BLaER1 treated with 17β-estradiol and CSF1 and Interleukin-3, amounts not matched to agents 10 nM and 100 nM (cell line): Measurements from ENCODE around the gene AP1S1.
A peak's percentile ranks its signal among the peaks of the same experiment; 100 is the strongest.
"Not testable (repeated sequence)": the region's sequence is repeated elsewhere in the genome, so short reads cannot be mapped to it uniquely, and the experiment has no call there.

Experiments
- H3K27ac ChIP-seq, 11 experiments: shearing (Covaris generic); formaldehyde crosslinking; 2 replicates each; pipeline ENCODE4 v1.8.1; 2022
- H3K27me3 ChIP-seq, 11 experiments: shearing (Covaris generic); formaldehyde crosslinking; 2 replicates each; pipeline ENCODE4 v1.8.1; 2022
- H3K36me3 ChIP-seq, 11 experiments: shearing (Covaris generic); formaldehyde crosslinking; 2 replicates each; pipeline ENCODE4 v1.8.1; 2022
- H3K4me1 ChIP-seq, 10 experiments: shearing (Covaris generic); formaldehyde crosslinking; 2 replicates each; pipeline ENCODE4 v1.8.1; 2022
- H3K4me2 ChIP-seq, 11 experiments: shearing (Covaris generic); formaldehyde crosslinking; 2 replicates each; pipeline ENCODE4 v1.8.1; 2022
- H3K4me3 ChIP-seq, 10 experiments: shearing (Covaris generic); formaldehyde crosslinking; 2 replicates each; pipeline ENCODE4 v1.8.1; 2022
- H3K9ac ChIP-seq, 11 experiments: shearing (Covaris generic); formaldehyde crosslinking; 2 replicates each; pipeline ENCODE4 v1.8.1; 2022
- H3K9me3 ChIP-seq, 11 experiments: shearing (Covaris generic); formaldehyde crosslinking; replicated peaks in 1 of 11; 2 replicates each; pipeline ENCODE4 v1.8.1; 2022
- H4K20me1 ChIP-seq, 11 experiments: shearing (Covaris generic); formaldehyde crosslinking; 2 replicates each; pipeline ENCODE4 v1.8.1; 2022
- Cebpa-rat ChIP-seq, 11 experiments: shearing (Covaris generic); IDR thresholded peaks; 2 replicates each; pipeline ENCODE4 v1.8.1; 2022

The AP1S1 gene

GRCh38 chr7:101201695-101202602 is 47.7 kb downstream of the AP1S1 start:
- Histone ChIP-seq H3K9me3 (no peaks in the 10 kb centered on the region), H3K36me3 (peaks cover 0 to 16% (median 12%) of the 10 kb centered on the region in 11 experiments; a peak in 15 of 22 replicates), H3K27me3 (peaks cover 35 to 47% (median 42%) of the 10 kb centered on the region in 11 experiments), H3K27ac (no peak overlapping the region), H3K4me2 (no peak overlapping the region), H4K20me1 (peaks cover 0 to 15% (median 0%) of the 10 kb centered on the region in 11 experiments; a peak in 2 of 22 replicates), H3K4me1 (peaks cover 20 to 45% (median 35%) of the 10 kb centered on the region in 10 experiments), H3K4me3 (no peak overlapping the region), H3K9ac (no peak overlapping the region)
- TF ChIP-seq Cebpa-rat (IDR thresholded peaks at IDR 0.05) = no peak

DNA sequence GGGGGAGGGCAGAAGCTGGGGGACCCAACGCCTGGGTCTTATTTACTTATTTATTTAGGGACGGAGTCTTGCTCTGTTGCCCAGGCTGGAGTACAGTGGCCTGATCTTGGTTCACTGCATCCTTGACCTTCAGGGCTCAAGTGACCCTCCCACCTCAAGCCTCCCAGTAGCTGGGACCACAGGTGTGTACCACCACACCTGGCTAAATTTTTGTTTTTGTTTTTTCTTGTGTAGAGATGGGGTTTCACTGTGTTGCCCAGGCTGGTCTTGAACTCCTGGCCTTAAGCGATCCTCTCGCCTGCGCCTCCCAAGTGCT is 48.3 kb downstream of the AP1S1 start:
- H3K4me2 ChIP-seq = peak overlapping the region in 6 of 11 experiments; percentile 59 to 94 (median 82); a peak in 8 of 22 replicates
- no peaks in the 10 kb centered on the region for H3K9me3 ChIP-seq
- H3K27me3 ChIP-seq = peaks cover 35 to 47% (median 42%) of the 10 kb centered on the region in 11 experiments
- H3K27ac ChIP-seq = no peak overlapping the region
- H3K4me1 ChIP-seq = peaks cover 20 to 45% (median 35%) of the 10 kb centered on the region in 10 experiments
- no peak overlapping the region for H3K4me3 ChIP-seq
- H3K36me3 ChIP-seq = peaks cover 0 to 22% (median 17%) of the 10 kb centered on the region in 11 experiments; a peak in 15 of 22 replicates
- no peak for TF ChIP-seq Cebpa-rat (IDR thresholded peaks at IDR 0.05)
- peaks cover 0 to 21% (median 0%) of the 10 kb centered on the region in 11 experiments; a peak in 3 of 22 replicates for H4K20me1 ChIP-seq
- H3K9ac ChIP-seq = no peak overlapping the region

DNA sequence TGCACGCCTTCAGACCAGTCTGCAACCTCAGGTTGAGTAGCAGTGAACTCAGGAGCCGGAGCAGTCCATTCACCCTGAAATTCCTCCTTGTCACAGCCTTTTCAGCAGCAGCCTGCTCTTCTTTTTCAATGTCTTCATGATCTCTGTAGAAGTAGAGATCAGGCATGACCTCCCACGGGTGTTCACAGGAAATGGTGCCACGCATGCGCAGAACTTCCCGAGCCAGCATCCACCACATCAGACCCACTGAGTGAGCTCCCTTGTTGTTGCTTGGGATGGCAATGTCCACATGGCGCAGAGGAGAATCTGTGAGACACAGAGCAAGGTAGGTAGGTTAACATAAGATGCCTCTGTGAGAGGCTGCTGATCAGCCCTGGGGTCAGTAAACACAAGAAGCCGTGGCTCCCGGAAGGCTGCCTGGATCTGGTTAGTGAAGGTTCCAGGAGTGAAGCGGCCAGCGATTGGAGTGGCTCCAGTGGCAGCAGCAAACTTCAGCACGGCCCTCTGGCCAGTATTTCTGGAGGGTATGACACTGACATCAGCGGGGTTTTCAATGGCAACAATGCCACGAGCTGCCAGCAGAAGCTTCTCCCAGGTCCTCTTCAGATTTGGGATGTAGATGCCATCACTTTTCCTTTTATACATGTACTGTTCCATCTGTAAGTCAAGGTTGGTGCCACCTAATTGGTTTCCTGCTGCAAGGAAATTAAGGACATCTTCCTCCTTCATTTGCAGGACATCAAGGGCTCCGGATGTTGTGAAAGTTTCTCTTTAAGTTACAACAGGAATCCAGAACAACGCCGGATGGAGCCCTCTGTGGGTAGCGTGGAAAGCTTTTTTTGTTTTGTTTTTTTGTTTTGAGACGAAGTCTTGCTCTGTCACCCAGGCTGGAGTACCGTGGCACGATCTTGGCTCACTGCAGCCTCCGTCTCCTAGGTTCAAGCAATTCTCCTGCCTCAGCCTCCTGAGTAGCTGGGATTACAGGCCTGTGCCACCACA is 49.8 kb downstream of the AP1S1 start:
- Histone ChIP-seq H3K9ac (peak overlapping the region in 1 of 11 experiments; percentile 13; a peak in 2 of 22 replicates), H3K27ac (peak overlapping the region in 8 of 11 experiments; percentile 10 to 45 (median 40); a peak in 10 of 22 replicates), H3K4me1 (peaks cover 20 to 45% (median 33%) of the 10 kb centered on the region in 10 experiments), H4K20me1 (peaks cover 0 to 34% (median 0%) of the 10 kb centered on the region in 11 experiments; a peak in 3 of 22 replicates), H3K4me2 (peak overlapping the region; percentile 51 to 94 (median 76)), H3K27me3 (peaks cover 35 to 47% (median 42%) of the 10 kb centered on the region in 11 experiments), H3K36me3 (peaks cover 4 to 37% (median 31%) of the 10 kb centered on the region in 11 experiments; a peak in 18 of 22 replicates)
- not testable (repeated sequence) for H3K4me3 ChIP-seq, H3K9me3 ChIP-seq

DNA sequence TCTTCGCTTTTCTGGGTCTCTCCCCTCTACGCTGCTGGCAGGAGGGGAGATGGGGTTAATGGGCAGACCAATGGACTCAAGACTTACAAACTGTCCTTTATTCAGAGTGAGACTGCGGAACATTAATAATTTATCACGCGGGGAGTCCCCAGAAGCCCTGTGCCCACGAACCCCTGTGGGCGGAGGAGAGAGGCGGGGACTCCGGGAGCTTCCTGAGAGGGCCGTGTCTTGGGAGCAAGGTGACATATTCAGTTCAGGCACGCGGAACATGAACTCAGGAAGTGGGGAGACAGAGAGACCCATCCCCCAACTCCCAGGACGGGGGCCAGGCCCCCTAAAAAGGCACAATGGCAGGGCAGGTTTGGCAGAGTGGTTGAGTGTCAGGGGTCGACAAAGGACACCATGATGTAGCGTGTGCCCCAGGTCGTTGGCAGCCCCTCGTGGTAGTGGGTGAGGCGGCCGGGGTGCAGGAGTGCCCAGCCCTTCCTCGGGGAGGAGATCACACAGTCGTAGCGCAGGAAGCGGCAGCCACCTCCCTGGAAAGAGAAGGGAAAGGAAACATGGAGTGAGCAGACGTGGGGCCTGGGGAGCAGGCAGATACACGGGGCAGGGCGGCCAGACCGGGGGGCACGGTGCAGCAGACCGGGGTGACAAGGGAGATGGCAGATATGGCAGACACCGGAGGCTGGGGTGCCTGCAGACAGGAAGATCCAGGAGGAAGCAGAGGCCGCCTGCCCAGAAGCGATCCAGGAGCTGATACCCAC is 51.8 kb downstream of the AP1S1 start:
- no peak for TF ChIP-seq Cebpa-rat (IDR thresholded peaks at IDR 0.05)
- Histone ChIP-seq H3K27ac (peak overlapping the region in 2 of 11 experiments; percentile 3 to 45; a peak in 1 of 22 replicates), H3K4me1 (peaks cover 20 to 40% (median 33%) of the 10 kb centered on the region in 10 experiments), H3K9me3 (no peaks in the 10 kb centered on the region), H3K27me3 (peaks cover 20 to 30% (median 26%) of the 10 kb centered on the region in 11 experiments), H3K4me2 (peak overlapping the region in 6 of 11 experiments; percentile 1 to 36 (median 15); a peak in 6 of 22 replicates), H3K36me3 (peaks cover 19 to 57% (median 49%) of the 10 kb centered on the region in 11 experiments), H4K20me1 (peaks cover 0 to 48% (median 0%) of the 10 kb centered on the region in 11 experiments; a peak in 3 of 22 replicates), H3K4me3 (no peak overlapping the region), H3K9ac (peak overlapping the region in 1 of 11 experiments; percentile 10; a peak in 2 of 22 replicates)

- no peak for TF ChIP-seq Cebpa-rat (IDR thresholded peaks at IDR 0.05)
- Histone ChIP-seq H3K27ac (no peak overlapping the region), H3K36me3 (peaks cover 25 to 63% (median 55%) of the 10 kb centered on the region in 11 experiments), H3K4me3 (no peak overlapping the region), H3K4me2 (peak overlapping the region in 1 of 11 experiments; percentile 7; a peak in 1 of 22 replicates), H3K27me3 (peaks cover 14 to 24% (median 20%) of the 10 kb centered on the region in 11 experiments), H3K9me3 (no peaks in the 10 kb centered on the region), H4K20me1 (peaks cover 0 to 53% (median 0%) of the 10 kb centered on the region in 11 experiments; a peak in 4 of 22 replicates), H3K9ac (no peak overlapping the region), H3K4me1 (peaks cover 20 to 40% (median 33%) of the 10 kb centered on the region in 10 experiments)
Measured at GRCh38 chr7:101206665-101207042, 52.4 kb downstream of the AP1S1 start.

- H3K4me2 ChIP-seq = no peak overlapping the region
- no peak overlapping the region for H3K9ac ChIP-seq
- H3K4me3 ChIP-seq = no peak overlapping the region
- peaks cover 6 to 16% (median 12%) of the 10 kb centered on the region in 11 experiments for H3K27me3 ChIP-seq
- H3K27ac ChIP-seq = no peak overlapping the region
- no peak for TF ChIP-seq Cebpa-rat (IDR thresholded peaks at IDR 0.05)
- H3K4me1 ChIP-seq = peaks cover 20 to 40% (median 33%) of the 10 kb centered on the region in 10 experiments
- H3K9me3 ChIP-seq = no peaks in the 10 kb centered on the region
- peaks cover 30 to 71% (median 63%) of the 10 kb centered on the region in 11 experiments for H3K36me3 ChIP-seq
- H4K20me1 ChIP-seq = peaks cover 0 to 61% (median 0%) of the 10 kb centered on the region in 11 experiments; a peak in 5 of 22 replicates
Measured at GRCh38 chr7:101207459-101207858, 53.2 kb downstream of the AP1S1 start.

GRCh38 chr7:101208794-101209193 is 54.5 kb downstream of the AP1S1 start:
- Histone ChIP-seq H3K9ac (no peak overlapping the region), H4K20me1 (peaks cover 0 to 64% (median 0%) of the 10 kb centered on the region in 11 experiments; a peak in 5 of 22 replicates), H3K27me3 (peaks cover 0 to 3% (median 0%) of the 10 kb centered on the region in 11 experiments; a peak in 4 of 22 replicates), H3K4me1 (peaks cover 10 to 26% (median 21%) of the 10 kb centered on the region in 10 experiments), H3K36me3 (peaks cover 30 to 82% (median 73%) of the 10 kb centered on the region in 11 experiments), H3K27ac (no peak overlapping the region), H3K4me2 (no peak overlapping the region), H3K9me3 (no peaks in the 10 kb centered on the region), H3K4me3 (no peak overlapping the region)
- no peak for TF ChIP-seq Cebpa-rat (IDR thresholded peaks at IDR 0.05)
